ENCODE measurements around the gene PARP15.

GRCh38 chr3:122676759-122677158 is 99.3 kb downstream of the PARP15 start:
- TF ChIP-seq POLR2AphosphoS5 (IDR thresholded peaks at IDR 0.05): no peak
- TF ChIP-seq CTCF (IDR thresholded peaks at IDR 0.05 in 8 of 11, conservative IDR thresholded peaks at IDR 0.05 in 3 of 11): no peak
